GM21381 (cell line): ENCODE data around the gene PYDC2.

Experiments used
- ATAC-seq: cut with Tn5 transposase; IDR thresholded peaks from one replicate; pipeline ENCODE4 v1.9.1; 2021; ENCODE audit warnings: mild to moderate bottlenecking, moderate library complexity; ENCODE audit not compliant: unreplicated experiment

The PYDC2 gene

GRCh38 chr3:191461113-191461595 is at the start of gene PYDC2:
Gene PYDC2, plus strand, starts transcription at chr3:191461163. Its CDS starts 0 bp downstream, at chr3:191461163.
- ATAC-seq, result no peak

DNA sequence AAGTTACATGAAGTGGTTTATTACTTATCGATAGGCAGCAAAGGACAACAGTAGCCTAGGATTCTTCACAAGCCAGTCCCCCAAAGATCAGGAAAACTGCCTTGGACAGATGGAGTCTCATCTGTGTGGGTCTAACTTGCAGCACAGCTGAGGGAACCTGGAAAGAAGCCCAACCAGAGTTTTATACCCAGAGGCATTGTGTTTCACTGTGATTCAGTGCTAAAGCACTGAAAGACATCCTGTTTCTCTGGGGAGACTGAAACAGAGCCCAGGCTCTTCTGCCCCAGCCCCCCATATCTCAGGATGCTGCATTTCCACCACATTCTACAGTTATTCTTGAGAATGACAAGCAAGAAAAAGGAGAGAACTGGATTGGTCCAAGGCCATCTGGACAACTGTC is 48.2 kb upstream of the PYDC2 start:
- no peak for ATAC-seq

- no peak for ATAC-seq
Observed at GRCh38 chr3:191414286-191414685, 46.7 kb upstream of the PYDC2 start.

DNA sequence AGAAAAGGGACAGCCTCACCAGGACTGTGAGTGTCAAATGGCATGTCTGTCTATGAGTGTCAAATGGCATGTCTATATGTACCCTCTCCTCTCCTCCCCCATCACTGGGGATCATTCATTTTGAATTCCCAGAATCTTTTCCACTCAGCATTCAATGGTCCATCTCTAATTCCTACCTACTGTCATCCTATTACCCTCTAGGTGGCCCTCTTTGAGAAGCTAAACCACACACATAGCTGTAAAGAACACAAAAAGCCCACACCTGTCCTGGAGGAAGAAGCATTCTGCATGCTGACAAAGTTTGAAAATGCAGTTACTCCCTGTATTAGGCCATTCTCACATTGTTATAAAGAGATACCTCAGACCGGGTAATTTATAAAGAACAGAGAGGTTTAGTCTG is 46.2 kb upstream of the PYDC2 start:
- no peak for ATAC-seq

DNA sequence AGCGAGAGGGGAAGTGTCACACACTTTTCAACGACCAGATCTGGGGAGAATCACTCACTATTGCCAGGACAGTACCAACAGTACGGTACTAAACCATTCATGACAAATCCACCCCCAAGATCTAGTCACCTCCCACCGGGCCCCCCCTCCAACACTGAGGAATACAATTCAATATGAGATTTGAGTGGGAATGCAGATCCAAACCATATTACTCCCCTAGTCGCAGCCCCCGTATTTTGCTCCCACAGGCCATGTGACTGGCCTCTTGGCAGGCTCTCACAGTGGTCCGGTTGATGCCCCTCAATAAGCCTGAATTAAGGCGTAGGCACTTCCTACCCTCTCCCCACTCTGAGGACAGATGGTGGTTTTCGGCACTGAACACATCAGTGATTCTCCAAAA is 45.4 kb upstream of the PYDC2 start:
- ATAC-seq, result no peak

GRCh38 chr3:191417457-191417729 is 43.6 kb upstream of the PYDC2 start:
- ATAC-seq, result no peak

DNA sequence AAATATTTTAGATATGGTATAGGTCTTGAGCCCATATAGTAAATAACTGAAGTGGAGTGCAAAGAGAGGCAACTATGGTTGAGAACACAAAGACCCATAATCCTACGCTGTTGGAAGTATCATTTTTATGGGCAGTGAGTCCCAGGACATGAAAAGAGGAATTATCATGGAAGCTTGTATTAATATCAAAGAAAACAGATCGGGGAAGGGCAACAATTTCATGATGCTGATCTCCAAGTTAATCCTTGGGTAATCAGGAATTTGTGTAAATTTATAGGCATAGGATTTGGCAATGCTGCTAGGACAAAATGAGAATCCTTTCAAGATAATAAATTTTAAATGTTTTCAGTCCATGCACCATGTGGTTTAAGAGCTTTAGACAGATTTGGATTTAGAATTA is 40.2 kb upstream of the PYDC2 start:
- ATAC-seq, result no peak

GRCh38 chr3:191424881-191425280 is 36.1 kb upstream of the PYDC2 start:
- no peak for ATAC-seq

GRCh38 chr3:191425322-191425734 is 35.6 kb upstream of the PYDC2 start:
- no peak for ATAC-seq

DNA sequence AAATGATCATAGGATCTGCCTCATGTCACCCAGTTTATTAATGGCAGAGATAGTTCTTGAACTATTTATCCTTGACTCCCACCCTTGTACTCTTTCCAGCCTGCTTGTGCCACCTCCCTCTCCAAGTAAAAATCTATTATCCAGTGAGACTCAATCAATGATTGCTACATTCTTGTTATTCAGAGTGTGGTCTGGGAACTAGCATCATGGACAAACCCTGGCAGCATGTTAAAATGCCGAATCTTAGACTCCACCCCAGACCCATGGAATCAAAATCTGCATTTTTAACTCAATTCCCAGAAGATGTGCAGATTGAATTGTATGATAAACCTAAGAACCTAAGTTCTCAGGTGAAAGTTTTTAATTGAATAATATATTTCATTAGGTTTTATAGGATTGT is 34.7 kb upstream of the PYDC2 start:
- no peak for ATAC-seq

GRCh38 chr3:191428177-191428576 is 32.8 kb upstream of the PYDC2 start:
- ATAC-seq, result no peak

DNA sequence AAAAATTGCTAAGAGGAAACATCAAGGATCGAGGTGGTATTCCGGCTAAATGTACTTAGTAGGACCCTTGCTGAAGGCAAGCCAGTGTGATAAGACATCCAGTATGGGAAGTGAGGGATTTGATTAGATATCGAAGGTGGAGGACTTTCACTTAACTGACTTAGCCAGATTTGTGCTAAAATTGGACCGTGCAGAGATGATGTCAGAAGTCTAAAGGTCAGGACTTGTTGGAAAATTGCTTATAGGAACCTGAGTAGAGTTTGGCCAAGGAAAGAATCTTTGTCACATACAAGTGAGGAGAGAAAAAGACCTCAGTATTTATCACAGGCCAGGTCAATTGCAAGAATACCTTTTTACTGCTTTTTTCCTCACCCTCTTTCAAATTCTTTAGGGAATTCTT is 30.9 kb upstream of the PYDC2 start:
- no peak for ATAC-seq

DNA sequence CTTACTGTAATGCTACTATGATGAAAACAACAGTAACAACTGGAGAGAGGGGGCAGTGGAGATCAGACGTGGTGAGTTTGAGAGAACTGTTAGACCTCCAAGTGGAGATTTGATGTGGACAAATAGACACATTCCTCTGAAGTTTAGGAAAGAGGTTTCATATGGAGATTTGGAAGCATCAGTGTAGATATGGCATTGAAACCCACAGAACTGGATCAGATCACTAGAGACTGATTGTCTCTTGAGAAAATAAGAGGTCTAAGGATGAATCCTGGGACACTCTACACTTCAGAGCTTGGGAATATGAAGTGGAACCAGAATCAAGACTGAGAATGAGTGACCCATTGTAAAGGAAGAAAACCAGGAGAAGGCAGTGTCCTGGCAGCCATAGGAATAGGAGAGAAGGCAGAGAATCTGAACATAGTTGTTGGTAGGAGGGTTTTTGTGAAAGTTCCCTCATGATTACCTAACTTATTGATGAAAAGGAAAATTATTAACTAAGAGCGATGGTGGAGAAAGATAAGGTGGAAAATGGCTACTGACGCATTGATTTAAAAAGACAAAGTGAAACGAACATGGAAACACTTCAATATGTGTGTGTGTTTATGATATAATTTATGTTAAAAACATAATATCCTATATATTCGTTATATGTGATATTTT is 29.7 kb upstream of the PYDC2 start:
- ATAC-seq, result no peak

DNA sequence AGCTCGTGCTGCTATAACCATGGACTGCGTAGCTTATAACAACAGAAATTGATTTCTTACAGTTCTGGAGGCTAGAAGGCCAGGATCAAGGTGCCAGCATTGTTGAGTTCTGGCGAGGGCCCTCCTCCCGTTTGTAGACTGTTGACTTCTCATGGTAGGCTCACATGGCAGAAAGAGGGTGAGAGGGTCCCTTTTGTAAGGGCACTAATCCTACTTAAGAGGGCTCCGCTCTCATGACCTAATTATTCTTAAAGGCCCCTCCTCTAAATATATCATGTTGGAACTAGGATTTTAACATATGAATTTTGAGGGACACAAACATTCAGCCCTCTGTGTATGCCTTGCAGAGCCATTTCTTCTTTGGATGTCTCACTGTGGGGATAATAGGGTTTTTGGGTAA is 28.8 kb upstream of the PYDC2 start:
- no peak for ATAC-seq

DNA sequence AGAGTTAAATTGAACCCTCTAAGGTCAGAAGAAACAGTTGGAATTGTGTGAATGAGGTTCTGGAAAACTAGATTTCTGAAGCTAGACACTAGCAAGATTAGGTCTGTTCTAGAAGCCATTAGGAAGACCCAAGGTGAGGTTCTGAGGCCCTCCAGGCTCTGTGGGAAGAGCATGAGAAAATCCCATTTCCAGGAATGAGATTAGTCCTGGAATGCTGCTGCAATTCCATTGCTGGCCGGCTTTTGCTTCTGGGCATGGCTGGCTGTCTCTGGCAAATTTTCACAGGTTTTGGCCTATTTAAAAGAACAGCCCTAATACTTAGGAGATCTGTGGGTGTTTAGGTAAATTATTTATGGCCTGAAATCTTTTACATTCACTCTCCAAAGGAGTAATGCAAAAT is 26.9 kb upstream of the PYDC2 start:
- no peak for ATAC-seq

- ATAC-seq, result no peak
Observed at GRCh38 chr3:191435981-191436380, 25.0 kb upstream of the PYDC2 start.

GRCh38 chr3:191438150-191438814 is 22.7 kb upstream of the PYDC2 start:
- ATAC-seq, result no peak

GRCh38 chr3:191440532-191440931 is 20.4 kb upstream of the PYDC2 start:
- ATAC-seq, result no peak

GRCh38 chr3:191441687-191442086 is 19.3 kb upstream of the PYDC2 start:
- ATAC-seq, result no peak

GRCh38 chr3:191444569-191444968 is 16.4 kb upstream of the PYDC2 start:
- no peak for ATAC-seq

GRCh38 chr3:191449256-191449655 is 11.7 kb upstream of the PYDC2 start:
- no peak for ATAC-seq

DNA sequence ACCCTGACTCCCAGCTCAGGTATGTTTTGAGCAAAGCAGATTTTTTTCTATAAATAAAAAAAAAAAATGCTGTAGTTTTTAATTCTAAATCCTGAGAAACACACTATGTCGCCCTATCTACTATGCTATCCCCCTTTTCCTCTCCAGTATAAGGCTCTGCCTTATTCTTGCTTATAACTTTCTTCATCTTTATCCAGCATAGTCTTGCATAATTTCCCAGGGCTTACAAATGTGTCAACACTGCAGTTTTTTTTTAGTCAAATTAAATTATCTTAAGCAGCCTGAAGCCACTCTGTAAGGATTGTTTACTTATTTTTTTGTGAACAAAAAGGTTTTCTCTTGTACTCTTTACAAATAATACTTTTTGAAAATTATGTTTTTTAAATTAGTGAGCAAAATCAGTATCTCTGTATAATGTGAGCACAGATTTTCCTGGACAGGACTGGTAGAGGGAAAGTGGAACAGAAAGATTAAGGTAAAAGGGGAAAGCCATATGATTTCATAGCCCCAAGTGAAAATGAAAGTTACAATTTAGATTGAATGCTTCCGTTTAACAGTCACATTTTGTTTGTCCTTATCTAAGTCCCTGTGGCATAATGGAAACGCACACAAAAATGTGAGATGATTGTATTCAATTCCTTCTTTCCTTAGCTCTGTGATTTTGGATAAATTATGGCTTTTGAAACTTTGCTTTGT is 5.6 kb upstream of the PYDC2 start:
- no peak for ATAC-seq
